T-helper 2 cell treated with Interferon-gamma antibody and Interleukin-4, amounts not matched to agents 5 μg/mL and 100 μg/mL, for 36 hours (primary cell): ENCODE data around the gene ADGRB3.

ENCODE experiments used
- DNase-seq: peaks from one replicate; pipeline ENCODE4 v3.0.0; 2021; ENCODE audit warnings: low spot score
- H3K27ac Mint-ChIP-seq: one replicate; pipeline ENCODE4 v1.8.0; 2021; ENCODE audit warnings: mild to moderate bottlenecking, mixed read lengths
- H3K27me3 Mint-ChIP-seq: one replicate; pipeline ENCODE4 v1.8.0; 2021; ENCODE audit warnings: low read depth, mixed read lengths
- H3K36me3 Mint-ChIP-seq: one replicate; pipeline ENCODE4 v1.8.0; 2021; ENCODE audit warnings: low read depth, mixed read lengths
- H3K4me1 Mint-ChIP-seq: one replicate; pipeline ENCODE4 v1.8.0; 2021; ENCODE audit warnings: low read depth, mixed read lengths
- H3K4me3 Mint-ChIP-seq: one replicate; pipeline ENCODE4 v1.8.0; 2022; ENCODE audit warnings: mild to moderate bottlenecking, moderate library complexity, mixed read lengths
- H3K9me3 Mint-ChIP-seq: one replicate; pipeline ENCODE4 v1.8.0; 2021; ENCODE audit warnings: mixed read lengths

ADGRB3 gene

DNA sequence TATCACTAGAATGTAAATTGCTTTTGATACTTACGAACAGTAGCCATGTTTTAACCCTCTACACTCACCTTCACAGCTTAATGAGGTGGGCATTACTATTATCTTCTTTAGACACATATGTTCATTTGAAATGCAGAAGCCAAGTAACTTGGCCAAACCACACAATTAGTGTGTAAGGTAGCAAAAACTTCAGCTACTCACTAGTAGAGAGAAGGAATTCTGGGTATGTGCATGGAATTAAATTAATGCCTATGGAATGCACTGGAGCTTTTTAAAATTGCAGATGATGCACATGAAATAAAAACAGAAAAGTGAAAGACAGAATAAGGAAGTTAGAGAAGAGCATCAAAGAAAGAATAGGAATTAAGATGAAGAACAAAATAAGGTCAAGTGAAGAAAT lies 494.0 kb downstream of the ADGRB3 start:
- Mint-ChIP-seq H3K27me3 (no peaks in the 10 kb centered on the region), H3K4me3 (no peak overlapping the region), H3K9me3 (peaks cover 3% of the 10 kb centered on the region), H3K4me1 (no peaks in the 10 kb centered on the region), H3K36me3 (no peaks in the 10 kb centered on the region), H3K27ac (no peak overlapping the region)
- no peak for DNase-seq

DNA sequence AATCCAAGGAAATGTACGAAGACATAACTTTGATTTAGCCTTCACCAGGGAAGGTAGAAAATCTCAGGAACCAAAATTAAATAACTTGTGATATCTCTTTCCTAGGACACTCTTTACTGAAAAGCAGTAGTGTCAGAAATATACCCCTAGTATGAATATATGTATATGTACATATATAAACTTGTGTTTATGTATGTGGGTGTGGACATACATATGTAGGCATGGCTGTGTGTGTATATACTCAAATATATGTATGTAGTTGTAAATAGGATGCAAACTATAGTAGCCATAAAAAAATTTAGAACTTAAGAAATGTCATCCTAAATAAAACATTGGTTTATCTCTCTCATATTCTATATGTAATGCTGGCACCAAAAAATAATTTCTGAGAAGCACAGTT lies 500.8 kb downstream of the ADGRB3 start:
- no peaks in the 10 kb centered on the region for H3K27me3 Mint-ChIP-seq
- H3K27ac Mint-ChIP-seq: no peak overlapping the region
- DNase-seq: no peak
- H3K4me1 Mint-ChIP-seq: no peaks in the 10 kb centered on the region
- H3K4me3 Mint-ChIP-seq: no peak overlapping the region
- H3K36me3 Mint-ChIP-seq: no peaks in the 10 kb centered on the region
- no peaks in the 10 kb centered on the region for H3K9me3 Mint-ChIP-seq

DNA sequence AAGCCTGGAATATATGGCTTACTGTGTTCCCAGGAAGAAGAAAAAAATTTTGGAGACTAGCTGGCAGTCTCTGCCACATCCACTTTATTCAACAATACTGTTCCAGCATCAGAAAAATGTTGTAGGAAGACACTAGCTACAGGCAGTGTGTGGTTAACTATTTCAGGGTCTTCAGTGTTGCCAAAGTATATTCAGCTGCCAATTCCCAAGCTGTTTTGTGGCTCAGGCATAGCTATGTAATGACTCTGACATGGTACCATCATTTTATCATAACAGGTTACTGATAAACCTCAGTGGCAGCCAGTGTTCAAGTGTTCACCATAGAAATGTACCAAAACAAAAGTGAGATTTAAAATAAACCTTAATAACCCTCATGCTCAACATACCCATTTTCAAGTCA lies 503.1 kb downstream of the ADGRB3 start:
- no peak overlapping the region for H3K27ac Mint-ChIP-seq
- no peaks in the 10 kb centered on the region for H3K9me3 Mint-ChIP-seq
- no peaks in the 10 kb centered on the region for H3K27me3 Mint-ChIP-seq
- no peak overlapping the region for H3K4me3 Mint-ChIP-seq
- no peak for DNase-seq
- H3K36me3 Mint-ChIP-seq: no peaks in the 10 kb centered on the region
- no peaks in the 10 kb centered on the region for H3K4me1 Mint-ChIP-seq

DNA sequence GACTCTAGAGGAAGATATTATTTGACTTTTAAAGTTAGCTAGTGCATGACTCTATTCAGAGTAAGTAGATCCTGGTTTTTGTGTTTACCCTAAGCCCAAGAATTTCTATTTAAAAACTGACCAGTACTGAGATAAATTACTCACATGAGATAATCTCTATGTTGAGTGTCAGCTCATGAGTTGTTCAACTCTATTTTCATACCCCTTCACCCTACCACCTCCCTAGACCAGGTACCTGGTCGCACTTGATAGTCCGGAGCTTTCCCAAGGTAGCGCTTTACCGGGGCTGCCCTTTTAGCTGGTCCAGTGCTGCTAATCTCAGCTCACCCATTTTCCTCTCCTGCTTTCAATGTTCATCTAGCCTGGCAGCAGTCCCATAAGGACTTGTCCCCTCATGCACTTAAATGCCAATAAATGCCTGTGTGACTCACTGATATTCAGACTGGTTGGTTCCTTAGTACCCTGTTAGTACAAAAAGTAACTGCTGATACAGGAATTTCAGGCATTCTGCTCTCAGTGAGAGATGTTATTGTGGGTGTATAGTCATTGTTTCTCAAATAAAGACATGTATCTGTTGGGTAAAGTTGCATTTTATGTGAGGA lies 503.9 kb downstream of the ADGRB3 start:
- H3K36me3 Mint-ChIP-seq: no peaks in the 10 kb centered on the region
- H3K4me3 Mint-ChIP-seq: no peak overlapping the region
- no peaks in the 10 kb centered on the region for H3K4me1 Mint-ChIP-seq
- H3K27me3 Mint-ChIP-seq: no peaks in the 10 kb centered on the region
- DNase-seq: no peak
- no peak overlapping the region for H3K27ac Mint-ChIP-seq
- no peaks in the 10 kb centered on the region for H3K9me3 Mint-ChIP-seq

DNA sequence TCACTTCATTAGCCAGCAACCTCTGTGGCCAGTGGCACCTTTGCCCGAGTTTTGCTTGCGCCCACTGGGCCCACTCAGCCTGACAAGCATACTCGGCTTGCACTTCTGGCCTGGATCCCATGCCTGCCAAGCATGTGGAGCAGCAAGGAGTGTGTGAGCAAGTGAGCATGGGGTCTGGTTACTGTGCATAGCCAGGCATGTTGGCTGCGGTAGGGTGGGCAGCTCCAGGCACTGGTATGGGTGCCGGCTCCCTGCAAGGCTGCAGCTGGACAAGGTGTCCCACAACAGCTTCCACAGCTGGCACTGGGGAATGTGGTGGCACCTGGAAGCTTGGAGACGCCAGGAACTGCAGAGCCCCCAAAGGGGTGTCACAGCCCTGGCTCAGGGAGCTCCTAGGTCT lies 510.0 kb downstream of the ADGRB3 start:
- no peaks in the 10 kb centered on the region for H3K36me3 Mint-ChIP-seq
- H3K9me3 Mint-ChIP-seq: no peaks in the 10 kb centered on the region
- no peak overlapping the region for H3K27ac Mint-ChIP-seq
- H3K4me3 Mint-ChIP-seq: no peak overlapping the region
- H3K4me1 Mint-ChIP-seq: no peaks in the 10 kb centered on the region
- H3K27me3 Mint-ChIP-seq: no peaks in the 10 kb centered on the region
- no peak for DNase-seq

DNA sequence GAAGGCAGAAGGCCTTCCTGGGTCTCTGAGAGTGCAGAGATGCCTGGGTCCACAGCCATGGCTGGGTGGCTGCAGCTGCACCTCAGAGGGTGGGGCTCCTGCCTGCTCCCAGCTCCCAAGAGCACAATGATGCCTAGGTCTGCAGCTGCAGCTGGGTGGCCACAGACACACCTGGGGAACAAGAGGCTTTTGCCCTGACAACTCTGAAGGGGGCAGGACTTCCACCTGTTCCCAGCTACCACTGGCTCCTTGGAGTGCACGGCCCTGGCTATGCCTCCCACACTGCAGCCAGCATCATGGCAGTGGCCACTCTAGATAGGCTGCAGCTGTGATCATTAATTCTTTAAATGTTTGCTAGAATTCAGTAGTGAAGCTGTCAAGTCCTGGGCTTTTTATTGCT lies 511.3 kb downstream of the ADGRB3 start:
- DNase-seq: no peak
- no peak overlapping the region for H3K27ac Mint-ChIP-seq
- H3K36me3 Mint-ChIP-seq: no peaks in the 10 kb centered on the region
- no peaks in the 10 kb centered on the region for H3K27me3 Mint-ChIP-seq
- H3K4me3 Mint-ChIP-seq: no peak overlapping the region
- no peaks in the 10 kb centered on the region for H3K9me3 Mint-ChIP-seq
- H3K4me1 Mint-ChIP-seq: no peaks in the 10 kb centered on the region

DNA sequence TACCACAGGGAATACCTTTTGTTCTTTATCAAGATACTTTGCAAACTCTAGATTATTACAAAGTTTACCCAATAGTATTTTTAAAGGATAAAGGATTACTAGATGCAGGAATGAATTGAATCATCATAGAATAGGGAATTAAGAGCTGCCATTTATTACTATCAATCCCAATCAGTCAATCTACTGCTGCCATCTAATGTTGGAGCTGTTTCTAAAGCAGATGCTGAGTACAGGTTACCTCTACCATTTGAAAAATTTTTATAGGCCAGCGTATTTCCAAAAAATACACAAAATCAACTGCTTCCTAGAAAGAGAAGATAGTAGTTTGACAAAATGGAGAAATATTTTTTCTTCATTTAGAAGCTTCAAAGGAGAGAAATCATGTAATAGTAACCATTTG lies 520.4 kb downstream of the ADGRB3 start:
- H3K9me3 Mint-ChIP-seq: no peaks in the 10 kb centered on the region
- H3K27me3 Mint-ChIP-seq: no peaks in the 10 kb centered on the region
- no peak for DNase-seq
- H3K4me3 Mint-ChIP-seq: no peak overlapping the region
- H3K36me3 Mint-ChIP-seq: no peaks in the 10 kb centered on the region
- no peak overlapping the region for H3K27ac Mint-ChIP-seq
- H3K4me1 Mint-ChIP-seq: no peaks in the 10 kb centered on the region

DNA sequence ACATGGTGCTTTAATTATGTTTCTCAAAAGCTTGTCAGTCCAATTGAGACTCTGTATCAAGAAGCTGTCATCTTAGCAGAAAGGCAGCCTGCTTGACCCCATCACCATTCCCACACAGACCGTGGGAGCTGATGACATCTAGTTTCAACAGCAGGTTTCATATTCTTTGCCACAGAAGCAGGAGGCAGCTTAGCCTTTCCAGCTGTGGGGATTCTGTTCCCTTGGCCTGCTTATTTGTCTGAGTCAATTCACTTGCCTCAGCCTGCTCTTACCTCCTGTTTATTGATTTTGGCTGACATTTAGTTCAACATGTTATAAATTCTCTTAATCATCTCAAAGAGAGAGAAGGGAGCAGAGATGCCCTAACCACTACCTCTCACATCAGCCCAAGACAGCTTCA lies 527.7 kb downstream of the ADGRB3 start:
- H3K36me3 Mint-ChIP-seq: no peaks in the 10 kb centered on the region
- no peaks in the 10 kb centered on the region for H3K9me3 Mint-ChIP-seq
- H3K27ac Mint-ChIP-seq: no peak overlapping the region
- DNase-seq: no peak
- H3K4me1 Mint-ChIP-seq: no peaks in the 10 kb centered on the region
- no peaks in the 10 kb centered on the region for H3K27me3 Mint-ChIP-seq
- no peak overlapping the region for H3K4me3 Mint-ChIP-seq

DNA sequence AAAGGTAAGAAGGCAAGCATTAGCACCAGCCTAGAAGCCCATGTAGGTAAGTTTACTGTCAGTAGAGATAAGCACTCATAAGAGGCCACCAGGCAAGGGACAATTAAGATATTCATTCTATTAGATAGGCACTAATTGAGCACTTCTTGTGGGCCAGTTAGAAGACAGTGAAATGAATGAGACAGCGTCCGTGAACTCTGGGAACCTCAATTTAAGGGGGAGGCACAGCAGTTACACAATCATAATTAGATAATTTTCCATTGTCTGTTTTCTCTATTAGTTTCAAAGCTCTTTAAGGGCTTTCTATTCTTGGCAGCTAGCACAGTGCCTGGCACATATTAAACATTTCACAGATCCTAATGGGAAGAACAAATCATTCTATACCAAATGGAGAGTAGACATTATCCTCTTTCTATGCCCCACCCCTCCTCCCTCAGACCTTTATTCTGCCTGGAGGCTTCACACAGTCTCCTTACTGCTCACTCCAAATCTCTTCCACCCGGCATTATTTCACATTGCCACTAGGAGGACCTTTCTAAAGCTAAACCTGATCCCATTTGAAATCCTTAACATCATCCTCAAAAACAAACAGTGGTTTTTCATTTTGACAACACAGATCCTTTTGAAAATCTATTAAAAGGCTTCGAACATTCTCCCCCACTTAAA lies 529.6 kb downstream of the ADGRB3 start:
- H3K36me3 Mint-ChIP-seq: no peaks in the 10 kb centered on the region
- no peaks in the 10 kb centered on the region for H3K9me3 Mint-ChIP-seq
- no peaks in the 10 kb centered on the region for H3K4me1 Mint-ChIP-seq
- DNase-seq: no peak
- H3K27me3 Mint-ChIP-seq: no peaks in the 10 kb centered on the region
- H3K4me3 Mint-ChIP-seq: no peak overlapping the region
- H3K27ac Mint-ChIP-seq: no peak overlapping the region

DNA sequence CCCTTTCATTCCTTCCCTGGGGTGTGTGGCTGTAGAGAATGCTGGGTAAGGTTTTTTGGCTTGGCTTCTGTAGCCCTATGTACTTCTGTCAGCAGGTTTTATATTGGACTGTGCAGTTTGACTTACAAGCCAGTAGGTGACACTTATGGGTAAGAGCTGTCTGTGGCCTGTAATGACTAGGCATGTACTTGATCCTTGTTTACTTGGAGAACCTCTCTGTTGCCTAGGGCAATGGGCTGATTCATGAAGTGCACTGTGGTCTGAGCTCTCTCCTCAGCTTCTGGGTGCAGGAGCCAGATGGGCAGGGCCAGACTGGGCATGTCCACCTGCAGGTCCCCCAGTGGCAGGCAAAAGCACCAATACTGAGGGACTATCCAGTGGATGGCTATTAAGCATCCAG lies 544.6 kb downstream of the ADGRB3 start:
- H3K27me3 Mint-ChIP-seq: no peaks in the 10 kb centered on the region
- no peak overlapping the region for H3K4me3 Mint-ChIP-seq
- H3K4me1 Mint-ChIP-seq: no peaks in the 10 kb centered on the region
- no peaks in the 10 kb centered on the region for H3K9me3 Mint-ChIP-seq
- no peak overlapping the region for H3K27ac Mint-ChIP-seq
- no peak for DNase-seq
- no peaks in the 10 kb centered on the region for H3K36me3 Mint-ChIP-seq

DNA sequence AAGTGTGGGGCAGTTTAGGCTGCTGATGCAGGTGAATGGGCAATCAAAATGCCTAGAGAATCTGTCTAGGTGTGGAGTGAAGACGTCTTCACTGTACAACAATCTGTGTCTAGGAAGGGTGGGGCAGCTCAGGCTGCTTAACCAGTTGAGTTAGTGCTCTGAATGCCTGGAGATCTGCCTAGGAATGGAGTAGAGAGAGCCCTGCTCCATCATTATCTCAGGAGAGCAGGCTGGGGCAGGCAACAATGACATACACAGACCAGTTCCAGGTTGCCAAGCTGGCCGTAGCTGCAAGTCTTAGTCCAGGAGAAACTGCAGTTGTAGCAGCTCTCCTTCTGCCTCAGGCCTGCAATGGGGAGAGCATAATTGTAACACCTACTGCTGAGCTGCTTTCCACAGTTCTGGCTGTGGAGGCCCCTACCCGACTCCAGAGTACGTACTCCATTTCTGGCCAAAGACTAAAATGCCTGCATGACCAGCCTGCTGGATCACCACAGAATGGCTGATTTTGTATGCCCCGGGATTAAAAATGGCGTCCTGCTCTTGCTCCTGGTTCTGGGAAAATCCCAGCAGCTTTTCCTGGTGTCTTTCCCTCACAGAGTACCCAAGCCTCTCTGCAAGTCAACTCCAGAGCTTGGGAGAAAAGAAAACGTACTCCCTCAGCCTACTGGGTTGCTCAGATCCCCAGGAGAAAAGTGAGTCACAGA lies 545.4 kb downstream of the ADGRB3 start:
- H3K36me3 Mint-ChIP-seq: no peaks in the 10 kb centered on the region
- no peak overlapping the region for H3K4me3 Mint-ChIP-seq
- DNase-seq: no peak
- H3K9me3 Mint-ChIP-seq: no peaks in the 10 kb centered on the region
- H3K27ac Mint-ChIP-seq: no peak overlapping the region
- H3K27me3 Mint-ChIP-seq: no peaks in the 10 kb centered on the region
- no peaks in the 10 kb centered on the region for H3K4me1 Mint-ChIP-seq

DNA sequence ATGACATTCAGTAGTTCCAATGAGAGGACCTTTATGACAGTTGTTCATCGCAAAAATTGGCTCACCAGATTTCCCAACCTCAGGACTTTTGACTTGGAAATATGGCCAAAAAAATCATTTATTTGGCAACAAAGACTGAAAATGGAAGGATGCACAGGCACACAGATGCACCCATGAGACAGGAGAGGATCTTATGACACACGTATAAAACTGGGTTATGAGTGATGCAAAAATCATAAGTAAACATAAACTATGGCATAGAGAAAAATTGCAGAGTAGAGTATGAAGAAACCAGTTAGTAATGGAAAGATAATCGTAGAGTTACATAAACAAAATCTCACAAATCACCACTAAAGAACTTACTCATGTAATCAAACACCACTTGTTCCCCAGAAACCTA lies 546.9 kb downstream of the ADGRB3 start:
- H3K9me3 Mint-ChIP-seq: no peaks in the 10 kb centered on the region
- H3K27ac Mint-ChIP-seq: no peak overlapping the region
- H3K4me3 Mint-ChIP-seq: no peak overlapping the region
- H3K4me1 Mint-ChIP-seq: no peaks in the 10 kb centered on the region
- H3K36me3 Mint-ChIP-seq: no peaks in the 10 kb centered on the region
- H3K27me3 Mint-ChIP-seq: no peaks in the 10 kb centered on the region
- no peak for DNase-seq

DNA sequence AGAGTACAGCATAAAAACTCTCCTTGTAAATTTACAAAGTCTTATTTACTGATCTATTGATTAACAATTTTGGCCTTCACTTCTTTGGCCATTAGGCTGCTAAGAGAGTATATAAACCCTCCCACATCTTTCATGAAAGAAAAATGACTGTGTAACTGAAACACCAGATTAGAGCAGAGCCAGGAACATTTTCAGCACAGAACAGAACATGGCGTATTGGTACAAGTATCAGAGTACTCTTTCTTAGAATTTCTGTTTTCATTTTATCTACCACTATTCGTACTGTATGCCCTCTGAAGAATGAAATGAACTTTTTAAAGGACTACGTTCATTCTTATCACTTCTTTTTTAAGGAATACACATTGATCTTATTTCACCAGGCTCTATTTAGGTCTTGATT lies 550.2 kb downstream of the ADGRB3 start:
- Mint-ChIP-seq H3K27ac (no peak overlapping the region), H3K4me1 (no peaks in the 10 kb centered on the region)

DNA sequence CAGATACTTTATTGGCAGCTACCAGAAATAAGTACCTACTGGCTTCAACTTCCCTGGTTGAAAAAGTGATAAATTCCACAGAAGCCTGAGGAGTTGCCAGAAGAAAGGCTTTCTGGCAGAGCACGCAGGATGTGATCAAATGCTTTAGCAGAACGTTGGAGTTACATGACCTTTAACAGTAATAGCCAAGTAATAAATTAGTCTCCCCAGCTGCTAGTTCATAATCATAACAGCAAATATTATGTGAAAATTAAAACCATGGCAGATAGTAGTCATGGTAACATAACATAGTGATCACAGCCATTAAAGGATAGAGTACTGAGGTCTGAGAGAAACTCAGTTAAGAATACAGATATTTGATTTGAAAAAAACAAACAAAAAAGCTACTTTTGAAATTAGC lies 567.7 kb downstream of the ADGRB3 start:
- Mint-ChIP-seq H3K27me3 (no peaks in the 10 kb centered on the region), H3K9me3 (no peaks in the 10 kb centered on the region), H3K4me1 (no peaks in the 10 kb centered on the region), H3K4me3 (no peak overlapping the region), H3K36me3 (no peaks in the 10 kb centered on the region), H3K27ac (no peak overlapping the region)
- no peak for DNase-seq

More for the DNA sequence above, 550.2 kb downstream of the ADGRB3 start:
- no peak for DNase-seq
- H3K9me3 Mint-ChIP-seq: no peaks in the 10 kb centered on the region
- H3K27me3 Mint-ChIP-seq: no peaks in the 10 kb centered on the region
- H3K4me3 Mint-ChIP-seq: no peak overlapping the region
- no peaks in the 10 kb centered on the region for H3K36me3 Mint-ChIP-seq
